Mesenchymal stem cell (in vitro differentiated cells and primary cell): ENCODE data around the gene AMELY.

Experiments used
- DNase-seq: peaks from one replicate; pipeline ENCODE4 v3.0.0-alpha.2; 2013
- H2AFZ ChIP-seq: one replicate; pipeline ENCODE4 v1.6.1; 2013; ENCODE audit warnings: low read depth, mild to moderate bottlenecking, control low read depth, inconsistent platforms, low read length, moderate library complexity
- H2AK5ac ChIP-seq: 2 replicates; pipeline ENCODE4 v1.6.1; 2013; ENCODE audit warnings: low read length, moderate library complexity, mild to moderate bottlenecking, inconsistent platforms; ENCODE audit not compliant: severe bottlenecking
- H2BK120ac ChIP-seq: one replicate; pipeline ENCODE4 v1.6.1; 2013; ENCODE audit warnings: low read depth, mild to moderate bottlenecking, inconsistent platforms, low read length, moderate library complexity
- H2BK12ac ChIP-seq, 2 experiments: one replicate each; pipeline ENCODE4 v1.6.1; 2013; ENCODE audit warnings: inconsistent platforms in 2 of 2, low read length in 2 of 2, mild to moderate bottlenecking in 2 of 2, moderate library complexity in 2 of 2, control low read depth in 1 of 2
- H2BK15ac ChIP-seq: one replicate; pipeline ENCODE4 v1.6.1; 2013; ENCODE audit warnings: mild to moderate bottlenecking, low read depth, inconsistent platforms; ENCODE audit not compliant: poor library complexity, severe bottlenecking
- H2BK5ac ChIP-seq: 2 replicates; pipeline ENCODE4 v1.6.1; 2013; ENCODE audit warnings: low read depth, mild to moderate bottlenecking, low read length, control low read depth, inconsistent platforms; ENCODE audit not compliant: poor library complexity, severe bottlenecking
- H3K14ac ChIP-seq, 2 experiments: one replicate each; pipeline ENCODE4 v1.6.1; 2013; ENCODE audit warnings: inconsistent platforms in 2 of 2, low read length in 2 of 2, control low read depth in 1 of 2, mild to moderate bottlenecking in 1 of 2, moderate library complexity in 1 of 2
- H3K18ac ChIP-seq, 2 experiments: one replicate each; pipeline ENCODE4 v1.6.1; 2013; ENCODE audit warnings: inconsistent platforms in 2 of 2, low read length in 2 of 2, control low read depth in 1 of 2, low read depth in 1 of 2, mild to moderate bottlenecking in 1 of 2
- H3K23ac ChIP-seq, 2 experiments: one replicate each; pipeline ENCODE4 v1.6.1; 2013; ENCODE audit warnings: inconsistent platforms in 2 of 2, low read length in 2 of 2, mild to moderate bottlenecking in 2 of 2, moderate library complexity in 2 of 2, control low read depth in 1 of 2
- H3K27ac ChIP-seq: 2 replicates; pipeline ENCODE4 v1.5.1; 2013; ENCODE audit warnings: mild to moderate bottlenecking, moderate library complexity, low read length, control low read depth, inconsistent platforms; ENCODE audit not compliant: poor library complexity, severe bottlenecking
- H3K27me3 ChIP-seq, 2 experiments: 2 replicates each; pipeline versions ENCODE4 v1.6.1 to v1.7.0; 2013; ENCODE audit warnings: low read length in 2 of 2, mild to moderate bottlenecking in 2 of 2, moderate library complexity in 2 of 2, control low read depth in 1 of 2, inconsistent platforms in 1 of 2; ENCODE audit not compliant: control insufficient read depth in 1 of 2, insufficient read depth in 1 of 2
- H3K36me3 ChIP-seq, 2 experiments: 2 replicates each; pipeline versions ENCODE4 v1.6.1 to v1.7.0; 2013; ENCODE audit warnings: low read length in 2 of 2, control low read depth in 1 of 2, inconsistent platforms in 1 of 2, low read depth in 1 of 2, mild to moderate bottlenecking in 1 of 2; ENCODE audit not compliant: insufficient read depth in 2 of 2, control insufficient read depth in 1 of 2
- H3K4ac ChIP-seq, 2 experiments: one replicate each; pipeline ENCODE4 v1.6.1; 2013; ENCODE audit warnings: inconsistent platforms in 2 of 2, low read length in 2 of 2, mild to moderate bottlenecking in 2 of 2, moderate library complexity in 2 of 2, control low read depth in 1 of 2, low read depth in 1 of 2
- H3K4me1 ChIP-seq: 2 replicates; pipeline ENCODE4 v1.6.1; 2013; ENCODE audit warnings: low read depth, low read length, control low read depth; ENCODE audit not compliant: control insufficient read depth, insufficient read depth
- H3K4me2 ChIP-seq: 2 replicates; pipeline ENCODE4 v1.6.1; 2013; ENCODE audit warnings: low read length, mild to moderate bottlenecking, inconsistent platforms; ENCODE audit not compliant: poor library complexity, severe bottlenecking
- H3K4me3 ChIP-seq, 2 experiments: 2 replicates each; pipeline versions ENCODE4 v1.5.1 to v1.7.0; 2013; ENCODE audit warnings: low read length in 2 of 2, mild to moderate bottlenecking in 2 of 2, control low read depth in 1 of 2, low read depth in 1 of 2; ENCODE audit not compliant: insufficient read depth in 1 of 2
- H3K79me1 ChIP-seq: replicated peaks from 2 replicates; pipeline ENCODE4 v1.6.1; 2013; ENCODE audit warnings: mild to moderate bottlenecking, control low read depth, low read length, inconsistent platforms; ENCODE audit not compliant: poor library complexity, severe bottlenecking
- H3K9ac ChIP-seq: 2 replicates; pipeline ENCODE4 v1.7.0; 2013; ENCODE audit warnings: mild to moderate bottlenecking, low read length, moderate library complexity
- H3K9me3 ChIP-seq: 2 replicates; pipeline ENCODE4 v1.7.0; 2013; ENCODE audit warnings: mild to moderate bottlenecking, low read length; ENCODE audit not compliant: control insufficient read depth
- H4K8ac ChIP-seq: one replicate; pipeline ENCODE4 v1.6.1; 2013; ENCODE audit warnings: inconsistent platforms, mild to moderate bottlenecking, low read length, moderate library complexity
- H4K91ac ChIP-seq: one replicate; pipeline ENCODE4 v1.6.1; 2013; ENCODE audit warnings: mild to moderate bottlenecking, low read length, inconsistent platforms
- WGBS: methylation state at CpG from one replicate; pipeline ENCODE4 v1.1.7; 2013; ENCODE audit warnings: mixed read lengths; 5-methylcytosine and 5-hydroxymethylcytosine counted together

The AMELY gene

GRCh38 chrY:6935497-6935896 lies 23.9 kb upstream of the AMELY start:
- Histone ChIP-seq H3K18ac (no peak overlapping the region), H2BK120ac (no peak overlapping the region), H3K9ac (no peak overlapping the region), H3K14ac (no peak overlapping the region), H4K91ac (no peak overlapping the region), H2AFZ (no peak overlapping the region), H2BK5ac (no peak overlapping the region), H2BK12ac (no peak overlapping the region), H3K27ac (no peak overlapping the region), H2AK5ac (no peak overlapping the region), H3K23ac (no peak overlapping the region), H3K27me3 (no peaks in the 10 kb centered on the region), H3K36me3 (no peaks in the 10 kb centered on the region), H3K4me2 (no peak overlapping the region), H2BK15ac (no peak overlapping the region), H3K79me1 (no peaks in the 10 kb centered on the region), H3K4me3 (no peak overlapping the region), H3K4ac (no peak overlapping the region), H4K8ac (no peak overlapping the region), H3K4me1 (no peaks in the 10 kb centered on the region), H3K9me3 (no peaks in the 10 kb centered on the region)
- WGBS: 67% methylated on average over 1 of the region's 2 CpGs
- DNase-seq: no peak

DNA sequence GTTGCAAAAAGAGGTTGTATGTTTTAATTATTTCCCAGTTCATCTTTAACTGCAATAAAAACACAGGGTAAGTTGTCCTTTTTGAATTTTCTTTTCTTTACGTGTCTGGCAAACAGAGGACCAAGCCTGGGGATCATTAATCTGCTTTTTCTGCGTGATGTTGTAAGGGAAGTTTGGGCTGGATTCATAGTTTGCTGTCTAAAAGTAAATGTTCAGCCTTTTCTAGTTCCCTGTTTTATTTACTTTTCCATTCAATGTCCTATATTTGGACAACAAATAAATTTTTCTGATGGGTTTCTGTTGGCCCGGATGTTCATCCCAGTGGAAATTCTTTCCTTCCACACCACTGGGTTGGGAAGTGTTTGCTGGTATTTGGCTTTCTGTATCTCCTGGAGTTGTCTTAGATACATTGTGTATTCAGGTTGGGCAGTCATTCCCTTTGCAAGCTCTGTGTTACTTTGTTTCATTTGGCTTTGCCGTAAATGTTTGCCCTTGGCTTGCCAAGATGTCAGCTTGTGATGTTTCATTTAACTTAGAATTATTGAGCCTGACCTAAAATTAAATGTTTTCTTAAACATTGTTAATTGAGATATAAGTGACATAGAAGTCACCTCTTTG lies 20.3 kb upstream of the AMELY start:
- WGBS: 100% methylated on average over 1 of the region's 4 CpGs
- Histone ChIP-seq H3K23ac (no peak overlapping the region), H3K4me1 (no peaks in the 10 kb centered on the region), H3K27me3 (no peaks in the 10 kb centered on the region), H2AFZ (no peak overlapping the region), H3K79me1 (no peaks in the 10 kb centered on the region), H2BK120ac (no peak overlapping the region), H3K4me2 (no peak overlapping the region), H2BK15ac (no peak overlapping the region), H3K36me3 (no peaks in the 10 kb centered on the region), H4K91ac (no peak overlapping the region), H2BK5ac (no peak overlapping the region), H3K18ac (no peak overlapping the region), H4K8ac (no peak overlapping the region), H3K14ac (no peak overlapping the region), H3K4me3 (no peak overlapping the region), H3K4ac (no peak overlapping the region), H3K27ac (no peak overlapping the region), H2BK12ac (no peak overlapping the region), H2AK5ac (no peak overlapping the region), H3K9me3 (no peaks in the 10 kb centered on the region), H3K9ac (no peak overlapping the region)
- no peak for DNase-seq

DNA sequence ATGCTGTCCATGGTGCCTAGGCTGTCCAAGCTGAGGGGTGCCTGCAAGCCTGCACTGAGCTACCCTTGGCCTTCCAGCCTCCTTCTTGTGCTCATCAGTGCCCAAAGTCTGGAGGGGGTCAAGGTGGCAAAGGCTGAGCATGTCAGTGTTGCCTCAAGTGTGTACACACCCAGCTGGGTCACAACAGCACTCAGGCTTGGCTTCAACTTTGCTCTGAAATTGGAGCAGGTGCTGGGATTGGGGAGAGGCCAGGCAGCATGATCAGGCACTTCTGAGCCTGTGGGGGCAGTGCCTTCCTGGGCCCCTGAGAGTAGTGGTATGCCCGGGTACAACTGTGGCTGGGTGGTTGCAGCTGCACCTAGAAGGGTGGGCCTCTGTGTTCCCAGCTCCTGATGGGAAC lies 17.7 kb upstream of the AMELY start:
- Histone ChIP-seq H2BK12ac (no peak overlapping the region), H3K79me1 (no peaks in the 10 kb centered on the region), H3K4me1 (no peaks in the 10 kb centered on the region), H3K9ac (no peak overlapping the region), H3K18ac (no peak overlapping the region), H4K91ac (no peak overlapping the region), H3K27me3 (no peaks in the 10 kb centered on the region), H3K23ac (no peak overlapping the region), H2AK5ac (no peak overlapping the region), H2AFZ (no peak overlapping the region), H3K36me3 (no peaks in the 10 kb centered on the region), H3K4me2 (no peak overlapping the region), H3K14ac (no peak overlapping the region), H3K9me3 (no peaks in the 10 kb centered on the region), H3K4me3 (no peak overlapping the region), H4K8ac (no peak overlapping the region), H2BK120ac (no peak overlapping the region), H2BK15ac (no peak overlapping the region), H3K27ac (no peak overlapping the region), H2BK5ac (no peak overlapping the region), H3K4ac (no peak overlapping the region)
- no peak for DNase-seq
- 100% methylated on average over 1 of the region's 1 CpG for WGBS

DNA sequence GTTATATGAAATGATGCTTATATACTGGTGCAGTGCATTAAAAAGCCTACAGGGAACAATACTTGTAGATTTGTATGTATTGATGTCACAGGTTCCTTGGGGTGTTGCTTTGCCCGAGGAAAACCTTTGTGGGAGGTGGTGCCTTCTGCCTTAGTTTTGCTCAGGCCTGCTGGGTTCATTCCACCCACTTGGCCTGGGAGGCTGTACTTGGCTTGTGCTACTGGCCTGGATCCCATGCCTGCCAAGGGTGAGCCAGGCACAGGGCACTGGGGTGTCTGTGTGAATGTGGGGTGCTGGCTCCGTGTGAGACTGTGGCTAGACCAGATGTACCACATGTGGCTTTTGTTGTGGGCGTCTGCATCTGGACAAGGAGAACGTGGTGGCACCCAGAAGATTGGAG lies 16.7 kb upstream of the AMELY start:
- no peak overlapping the region for H3K18ac ChIP-seq
- H3K27me3 ChIP-seq: no peaks in the 10 kb centered on the region
- WGBS: 53% methylated on average over 2 of the region's 4 CpGs

More for the DNA sequence above, 16.7 kb upstream of the AMELY start:
- no peak overlapping the region for H2AFZ ChIP-seq
- H3K79me1 ChIP-seq: no peaks in the 10 kb centered on the region
- no peak overlapping the region for H3K9ac ChIP-seq
- H3K36me3 ChIP-seq: no peaks in the 10 kb centered on the region
- H3K4me1 ChIP-seq: no peaks in the 10 kb centered on the region
- no peak overlapping the region for H2BK12ac ChIP-seq
- no peak for DNase-seq
- no peak overlapping the region for H3K27ac ChIP-seq
- no peak overlapping the region for H3K4me3 ChIP-seq
- H3K9me3 ChIP-seq: no peaks in the 10 kb centered on the region
- no peak overlapping the region for H3K14ac ChIP-seq
- no peak overlapping the region for H4K8ac ChIP-seq
- H2BK15ac ChIP-seq: no peak overlapping the region
- H3K23ac ChIP-seq: no peak overlapping the region
- H3K4ac ChIP-seq: no peak overlapping the region
- no peak overlapping the region for H4K91ac ChIP-seq
- no peak overlapping the region for H3K4me2 ChIP-seq
- no peak overlapping the region for H2BK5ac ChIP-seq
- no peak overlapping the region for H2AK5ac ChIP-seq
- no peak overlapping the region for H2BK120ac ChIP-seq
